Embryonic facial prominence (tissue), 1 donor: ENCODE data around the gene ZNF362.
"Not testable (repeated sequence)": the region's sequence is repeated elsewhere in the genome, so short reads cannot be mapped to it uniquely, and the experiment has no call there.

Experiments used
- DNase-seq: peaks from one replicate; pipeline ENCODE4 v3.0.0-alpha.2; 2016; ENCODE audit errors: extremely low spot score

Gene ZNF362

DNA sequence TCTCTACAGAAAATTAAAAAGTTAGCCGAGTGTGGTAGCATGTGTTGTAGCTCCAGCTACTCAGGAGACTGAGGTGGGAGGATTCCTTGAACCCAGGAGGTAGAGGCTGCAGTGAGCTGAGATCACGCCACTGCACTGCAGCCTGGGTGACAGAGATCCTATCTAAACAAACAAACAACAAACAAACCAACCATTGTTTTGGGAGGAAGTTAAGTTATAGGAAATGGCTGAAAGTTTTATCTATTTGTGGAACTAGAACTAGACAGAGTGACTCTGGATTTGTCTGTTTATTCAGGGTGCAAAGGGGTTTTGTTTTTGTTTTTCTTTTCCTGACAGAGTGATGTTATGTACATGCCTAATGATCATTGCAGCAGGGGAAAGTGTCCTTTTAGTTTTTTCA lies 31.0 kb downstream of the ZNF362 start:
- DNase-seq, result no peak

DNA sequence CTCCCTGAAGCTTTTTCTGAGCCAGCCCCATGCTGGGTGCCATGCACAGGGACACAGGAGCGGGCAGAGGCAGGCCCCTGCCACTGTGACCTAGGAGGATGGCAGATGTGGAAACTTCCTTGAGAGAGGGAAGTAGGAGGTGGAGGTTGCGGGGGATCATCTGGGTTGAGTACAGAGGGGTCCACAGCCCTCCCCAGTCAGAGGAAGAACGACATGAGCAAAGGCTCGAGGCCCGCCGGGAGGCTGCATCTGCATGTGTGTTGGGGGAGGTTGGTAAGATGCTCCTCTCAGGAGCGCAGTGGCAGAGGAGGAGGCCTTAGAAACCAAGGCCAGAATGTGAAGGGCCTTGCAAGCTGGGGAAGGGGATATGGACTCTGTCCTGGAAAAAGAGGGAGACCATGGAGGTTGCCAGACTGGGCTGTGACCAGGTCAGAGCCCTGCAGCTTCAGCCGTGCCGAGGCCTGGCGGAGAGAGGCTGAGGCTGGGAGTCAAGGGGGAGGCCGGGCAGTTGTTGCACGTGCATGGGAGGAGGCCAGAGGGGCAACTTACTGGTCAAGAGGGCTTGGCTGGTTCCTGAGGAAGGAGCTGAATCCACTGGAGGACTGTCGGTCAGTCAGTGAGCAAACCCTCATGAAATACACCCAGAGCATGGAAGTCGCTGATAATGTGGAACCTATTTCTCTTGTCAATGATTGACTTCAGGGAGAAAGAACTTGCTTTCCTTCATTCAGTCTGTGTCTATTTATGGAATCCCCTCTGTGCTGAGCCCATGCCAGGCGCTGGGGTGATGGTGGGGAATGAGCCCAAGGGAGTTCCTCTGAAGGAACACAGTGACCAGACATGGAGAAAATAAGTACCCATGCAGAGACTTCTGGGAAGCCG lies 32.9 kb downstream of the ZNF362 start:
- no peak for DNase-seq

DNA sequence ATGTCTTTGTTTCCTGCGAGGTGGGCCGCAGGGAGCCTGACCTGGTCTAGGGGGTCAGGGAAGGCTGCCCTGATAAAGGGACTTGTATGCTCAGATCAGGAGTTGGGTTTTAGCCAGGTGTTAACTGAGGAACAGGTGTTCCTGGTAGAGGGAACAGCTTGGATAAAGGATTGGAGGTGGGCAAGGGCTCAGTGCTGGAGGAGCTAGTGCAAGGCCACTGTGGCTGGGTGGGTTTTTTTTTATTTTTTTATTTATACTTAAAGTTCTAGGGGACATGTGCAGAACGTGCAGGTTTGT lies 33.5 kb downstream of the ZNF362 start:
- DNase-seq, result no peak

DNA sequence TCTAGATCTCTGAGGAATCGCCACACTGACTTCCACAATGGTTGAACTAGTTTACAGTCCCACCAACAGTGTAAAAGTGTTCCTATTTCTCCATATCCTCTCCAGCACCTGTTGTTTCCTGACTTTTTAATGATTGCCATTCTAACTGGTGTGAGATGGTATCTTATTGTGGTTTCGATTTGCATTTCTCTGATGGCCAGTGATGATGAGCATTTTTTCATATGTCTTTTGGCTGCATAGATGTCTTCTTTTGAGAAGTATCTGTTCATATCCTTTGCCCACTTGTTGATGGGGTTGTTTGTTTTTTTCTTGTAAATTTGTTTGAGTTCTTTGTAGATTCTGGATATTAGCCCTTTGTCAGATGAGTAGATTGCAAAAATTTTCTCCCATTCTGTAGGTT lies 34.3 kb downstream of the ZNF362 start:
- DNase-seq, result not testable (repeated sequence)

DNA sequence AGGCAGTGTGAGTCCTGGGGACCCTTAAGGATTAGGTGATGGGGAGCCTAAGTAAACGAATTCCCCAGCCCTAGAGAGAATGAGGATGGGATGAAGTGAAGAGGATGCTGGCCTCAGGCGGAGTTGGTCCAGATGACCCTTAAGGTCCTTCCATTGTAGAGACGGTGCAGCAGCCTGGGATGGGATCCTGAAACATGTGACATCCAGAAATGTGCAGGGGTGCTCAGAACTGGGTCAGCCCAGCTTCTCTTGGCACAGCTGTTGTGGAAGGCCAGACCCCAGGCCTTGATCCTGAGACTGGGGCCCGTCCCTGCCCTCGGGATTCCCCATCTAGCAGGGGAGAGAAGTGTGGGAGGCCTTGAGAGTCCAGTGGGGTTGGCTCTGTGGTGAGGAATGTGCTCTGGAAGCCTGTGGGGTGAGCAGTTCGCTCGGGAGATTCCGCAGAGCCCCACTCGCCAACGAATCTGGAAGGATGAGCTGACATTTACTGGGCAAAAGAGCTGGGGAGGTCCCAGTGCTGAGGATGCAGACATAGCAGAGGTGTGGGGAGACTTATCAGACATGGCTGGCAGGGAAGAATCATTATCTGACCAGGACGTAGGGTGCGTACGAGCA lies 36.5 kb downstream of the ZNF362 start:
- no peak for DNase-seq

DNA sequence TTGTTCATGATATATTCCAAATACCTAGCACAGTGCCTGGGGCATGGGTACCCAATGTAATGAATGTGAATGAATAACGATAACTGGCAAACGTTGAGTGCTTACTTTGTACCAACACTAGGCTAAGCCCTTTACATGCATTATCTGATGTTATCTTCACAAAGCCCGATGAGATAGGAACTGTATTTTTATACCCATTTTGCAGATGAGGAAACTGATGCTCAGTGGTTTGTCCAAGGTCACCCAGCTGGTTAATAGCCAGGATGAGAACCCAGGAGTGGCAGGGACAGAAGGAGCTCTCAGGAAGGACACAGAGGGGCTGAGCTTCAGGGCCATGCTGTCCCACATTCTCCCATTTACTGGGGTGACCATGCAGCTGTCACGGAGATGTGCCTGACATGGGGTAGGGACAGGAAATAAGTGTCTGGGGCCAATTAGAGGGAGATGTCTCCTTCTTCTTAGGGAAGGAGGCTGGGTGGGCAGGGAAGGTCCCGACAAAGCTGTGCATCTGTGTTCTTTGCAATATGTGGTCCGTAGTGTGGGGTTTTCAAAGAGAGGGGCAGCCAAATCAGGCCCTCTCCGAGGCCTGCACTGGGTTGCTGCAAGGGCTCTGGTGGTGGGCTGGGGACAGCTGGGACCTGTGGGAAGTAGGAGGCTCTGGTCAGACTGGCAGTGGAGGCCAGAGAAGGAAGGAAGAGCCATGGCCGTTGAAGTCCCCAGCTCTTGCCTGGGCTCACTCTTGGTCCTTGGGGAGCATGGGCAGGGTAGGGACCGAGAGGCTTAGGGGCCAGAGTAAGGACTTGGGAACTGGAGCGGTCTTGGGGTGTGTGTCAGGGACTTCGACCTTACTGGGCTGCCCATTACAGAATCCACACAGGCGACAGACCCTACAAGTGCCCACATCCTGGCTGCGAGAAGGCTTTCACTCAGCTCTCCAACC lies 38.0 kb downstream of the ZNF362 start:
- no peak for DNase-seq

DNA sequence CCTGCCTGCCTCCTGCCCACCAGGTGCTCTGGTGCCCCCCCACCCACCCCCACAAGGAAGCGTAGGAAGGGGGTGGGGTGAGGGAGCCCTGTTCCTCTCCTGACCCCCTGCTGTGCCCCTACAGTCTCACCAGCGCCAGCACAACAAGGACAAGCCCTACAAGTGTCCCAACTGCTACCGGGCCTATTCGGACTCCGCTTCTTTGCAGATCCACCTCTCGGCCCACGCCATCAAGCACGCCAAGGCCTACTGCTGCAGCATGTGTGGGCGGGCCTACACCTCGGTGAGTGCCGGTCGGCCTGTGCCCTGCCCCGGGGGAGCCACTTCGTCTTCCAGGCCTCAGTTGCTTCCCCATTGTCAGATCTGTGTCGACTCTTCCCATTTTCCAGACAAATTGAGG lies 38.7 kb downstream of the ZNF362 start:
- DNase-seq, result no peak

DNA sequence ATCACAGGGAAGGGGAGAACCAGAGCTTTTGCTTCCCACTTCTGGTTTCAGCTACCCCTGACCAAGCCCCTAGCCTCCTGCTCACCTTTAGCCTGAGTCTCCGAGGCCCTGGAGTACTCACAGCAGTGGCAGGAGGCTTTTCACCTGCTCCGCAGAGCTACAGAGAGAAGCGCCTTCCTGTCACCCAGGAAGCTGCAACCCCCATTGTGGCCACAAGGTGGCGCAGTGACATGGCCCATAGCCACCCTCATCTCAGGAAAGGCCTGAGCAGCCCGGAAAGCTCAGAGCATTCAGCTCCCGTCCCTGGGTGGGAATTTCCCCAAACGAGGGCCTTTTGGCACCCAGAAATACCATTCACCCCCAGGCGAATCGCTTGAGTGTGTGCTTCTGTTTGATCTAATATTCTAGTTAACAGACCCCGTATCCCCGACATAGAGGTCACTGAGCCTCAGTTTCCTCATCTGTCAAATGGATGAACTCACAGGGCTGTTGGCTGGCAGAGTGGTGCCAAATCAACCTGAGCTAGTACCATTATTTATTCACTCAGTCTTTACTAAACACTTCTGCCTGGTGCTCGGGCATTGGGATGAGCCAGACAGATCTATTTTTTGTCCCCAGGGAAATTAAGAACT lies 39.3 kb downstream of the ZNF362 start:
- DNase-seq, result peak; percentile 37

DNA sequence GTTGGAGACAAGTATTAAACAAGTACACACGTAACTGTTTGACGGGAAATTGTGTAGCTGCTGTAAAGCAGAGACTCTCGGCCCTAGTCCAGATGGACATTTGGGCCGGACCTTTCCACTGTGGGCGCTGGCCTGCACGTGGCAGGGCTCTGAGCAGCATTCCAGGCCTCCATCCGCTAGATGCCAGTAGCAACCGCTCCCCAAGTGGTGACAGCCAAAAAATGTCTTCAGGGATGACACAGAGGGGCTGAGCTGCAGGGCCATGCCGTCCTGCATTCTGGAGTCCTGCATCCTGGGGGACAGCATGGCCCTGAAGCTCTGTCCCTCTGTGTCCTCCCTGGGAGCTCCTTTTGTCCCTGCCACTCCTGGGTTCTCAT lies 39.8 kb downstream of the ZNF362 start:
- no peak for DNase-seq

DNA sequence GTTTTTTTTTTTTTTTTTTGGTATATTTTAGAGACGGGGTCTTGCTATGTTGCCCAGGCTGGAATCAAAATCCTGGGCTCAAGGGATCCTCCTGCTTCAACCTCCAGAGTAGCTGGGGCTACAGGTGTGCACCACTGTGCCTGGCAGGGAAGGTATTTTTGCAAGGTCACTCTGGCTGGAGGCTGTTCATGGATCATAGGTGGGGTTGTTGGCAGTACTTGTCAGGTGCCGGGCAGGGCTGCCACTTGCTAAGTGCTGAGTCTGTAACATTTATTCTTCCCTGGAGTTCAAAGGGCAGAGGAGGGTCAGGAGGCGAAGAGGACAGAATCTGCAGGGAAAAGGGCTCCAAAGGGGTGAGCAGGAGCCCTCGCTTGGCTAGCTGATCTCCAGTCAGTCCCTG lies 40.5 kb downstream of the ZNF362 start:
- no peak for DNase-seq

DNA sequence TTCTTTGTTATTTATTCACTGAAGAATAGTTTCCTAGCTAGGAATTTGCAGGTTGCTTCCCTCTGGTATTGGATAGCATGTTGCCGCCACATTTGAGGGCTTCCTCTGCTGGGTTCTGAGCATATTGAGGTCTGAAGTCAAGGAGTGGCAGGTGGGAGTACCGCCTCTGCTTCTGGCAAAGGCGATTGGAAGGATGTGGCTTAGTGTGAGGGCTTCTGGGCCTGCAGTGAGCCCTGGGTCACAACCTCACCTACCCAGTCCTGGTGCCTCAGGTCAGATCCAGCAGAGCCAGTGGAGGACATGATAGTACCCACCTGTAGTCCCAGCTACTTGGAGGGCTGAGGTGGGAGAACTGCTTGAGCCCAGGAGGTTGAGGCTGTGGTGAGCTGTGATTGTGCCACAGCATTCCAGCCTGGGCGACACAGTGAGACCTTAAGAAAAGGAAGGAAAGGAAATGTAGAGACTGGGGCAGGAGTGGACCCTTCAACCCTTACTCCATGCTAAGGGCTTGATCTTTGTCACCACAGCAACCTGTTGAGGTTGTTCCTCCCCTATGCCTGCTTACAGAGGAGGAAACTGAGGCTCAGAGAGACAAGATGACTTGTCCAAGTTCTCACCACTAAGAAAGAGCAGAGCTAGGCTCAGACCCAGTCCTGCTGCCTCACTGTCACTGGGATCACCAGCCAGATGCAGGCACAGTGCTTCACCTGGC lies 41.8 kb downstream of the ZNF362 start:
- no peak for DNase-seq

DNA sequence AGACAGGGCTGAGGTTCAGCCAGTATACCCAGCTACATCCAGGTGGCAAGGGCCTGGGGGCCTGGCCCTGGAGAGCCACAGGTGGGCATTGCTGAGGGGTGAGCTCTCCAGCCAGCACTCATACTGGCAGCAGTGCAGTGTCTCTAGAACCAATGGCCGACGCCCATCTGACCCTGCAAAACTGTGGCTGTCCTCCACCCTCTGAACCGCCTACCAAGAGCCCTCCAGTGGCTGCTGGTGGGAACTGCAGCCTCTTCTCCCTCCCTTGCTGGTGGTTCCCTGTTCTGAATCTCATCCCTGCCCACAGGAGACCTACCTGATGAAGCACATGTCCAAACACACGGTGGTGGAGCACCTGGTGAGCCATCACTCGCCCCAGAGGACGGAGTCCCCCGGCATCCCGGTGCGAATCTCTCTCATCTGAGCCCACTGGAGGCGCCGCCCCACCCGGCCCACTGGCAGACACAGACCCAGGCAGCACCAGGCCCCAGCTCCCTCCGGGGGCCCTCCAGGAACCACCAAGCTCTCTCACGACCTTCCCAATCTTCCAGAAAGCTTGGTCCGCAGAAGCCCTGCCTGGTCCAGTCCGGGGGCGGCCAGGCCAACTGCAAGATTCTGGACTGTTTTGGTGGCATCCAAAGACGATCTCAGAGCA lies 42.5 kb downstream of the ZNF362 start:
- DNase-seq, result no peak

DNA sequence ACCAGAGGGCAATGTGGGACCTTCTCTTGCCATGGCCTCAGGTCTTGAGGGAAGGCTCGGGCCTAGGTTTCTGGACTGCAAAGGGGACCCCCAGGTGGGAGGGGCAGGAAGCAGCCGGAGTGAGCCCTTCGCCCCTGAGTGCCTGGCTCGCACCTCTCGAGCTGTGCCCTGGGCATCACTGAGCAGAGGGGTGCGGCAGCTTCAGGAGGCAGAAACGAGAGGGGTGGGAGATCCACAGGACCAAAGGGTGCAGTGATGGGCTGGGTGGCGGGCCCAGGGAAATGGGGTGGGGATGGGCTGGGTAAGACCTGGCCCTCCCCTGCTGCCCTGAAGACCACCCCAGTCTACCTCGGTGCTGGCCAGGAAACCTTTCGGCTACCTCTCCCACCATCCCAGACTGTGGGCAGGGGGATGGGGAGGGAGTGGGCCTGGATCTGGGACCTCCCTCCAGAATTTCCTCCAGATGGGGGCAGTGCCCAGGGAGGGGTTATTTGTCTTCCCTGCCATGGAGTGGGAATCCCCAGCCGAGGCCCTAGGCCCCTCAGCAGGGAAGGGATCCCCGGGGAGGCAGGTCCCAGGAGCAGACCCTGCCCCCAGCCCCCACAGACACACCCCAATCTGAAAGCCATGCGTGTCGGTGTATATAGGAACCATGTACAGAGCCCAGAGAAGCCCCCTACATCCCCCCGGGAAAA lies 43.3 kb downstream of the ZNF362 start:
- no peak for DNase-seq

DNA sequence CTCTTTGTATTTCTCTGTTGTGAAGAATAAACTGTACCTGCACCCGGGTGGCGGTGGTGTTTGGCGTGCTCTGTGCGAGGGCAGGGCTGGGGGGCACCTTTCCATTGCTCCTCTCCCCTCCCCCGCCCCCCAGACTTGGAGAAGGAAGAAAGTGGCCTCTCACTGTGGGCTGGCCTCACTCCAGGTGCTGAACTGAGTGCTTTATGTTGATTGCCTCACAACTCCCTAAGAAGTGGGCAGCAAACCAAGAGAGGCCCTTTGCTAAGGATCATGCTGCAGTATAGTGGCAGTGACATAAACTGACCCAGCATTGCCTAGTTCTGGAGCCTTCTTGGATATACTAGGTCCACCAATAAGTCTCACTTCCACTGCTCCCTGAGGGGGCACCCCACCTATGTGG lies 44.4 kb downstream of the ZNF362 start:
- no peak for DNase-seq

DNA sequence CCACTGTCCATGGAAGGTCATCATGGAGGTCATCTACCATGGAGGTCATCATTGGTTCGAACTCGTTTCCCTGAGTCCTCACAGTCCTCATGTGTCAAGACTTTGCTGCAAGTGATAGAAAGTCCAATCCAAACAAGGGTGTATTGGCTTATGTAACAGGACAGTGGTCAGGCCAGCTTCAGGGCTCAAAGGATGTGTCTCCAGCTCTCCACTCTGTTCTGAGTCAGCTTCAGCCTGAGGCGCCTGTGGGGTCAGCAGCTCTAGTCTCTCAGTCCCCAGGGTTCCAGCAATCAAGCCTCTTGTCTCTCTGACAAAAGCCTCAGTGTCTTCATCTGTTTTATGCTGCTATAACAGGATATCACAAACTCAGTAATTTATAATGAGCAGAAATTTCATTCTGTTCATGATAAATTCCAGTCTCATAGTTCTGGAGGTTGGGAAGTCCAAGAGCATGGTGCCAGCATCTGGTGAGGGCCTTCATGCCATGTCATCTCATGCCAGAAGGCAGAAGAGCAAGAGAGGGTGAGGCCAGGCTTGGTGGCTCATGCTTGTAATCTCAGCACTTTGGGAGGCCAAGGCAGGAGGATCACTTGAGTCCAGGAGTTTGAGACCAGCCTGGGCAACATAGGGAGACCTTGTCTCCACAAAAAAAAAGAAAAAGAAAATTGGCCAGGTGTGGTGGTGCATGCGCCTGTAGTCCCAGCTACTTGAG lies 45.1 kb downstream of the ZNF362 start:
- DNase-seq, result no peak

DNA sequence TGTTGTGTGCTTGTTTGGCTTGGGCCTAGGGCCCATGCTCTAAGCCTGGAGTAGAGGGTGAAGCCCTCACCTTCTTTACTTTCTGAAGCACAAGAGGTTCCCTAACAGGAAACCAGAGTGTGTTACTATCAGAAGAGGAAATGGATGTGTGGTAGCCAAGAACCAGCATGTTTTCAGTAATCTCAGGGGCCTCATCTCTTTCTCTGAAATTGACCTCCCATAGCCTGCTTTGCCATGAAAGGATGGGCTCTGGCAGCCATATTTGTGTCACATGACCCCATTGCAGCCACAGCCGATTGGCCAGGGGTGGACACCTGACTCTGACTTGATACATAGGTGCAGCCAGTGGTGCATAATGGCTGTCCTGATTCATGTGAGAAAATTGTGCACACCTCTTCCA lies 46.0 kb downstream of the ZNF362 start:
- DNase-seq, result no peak

DNA sequence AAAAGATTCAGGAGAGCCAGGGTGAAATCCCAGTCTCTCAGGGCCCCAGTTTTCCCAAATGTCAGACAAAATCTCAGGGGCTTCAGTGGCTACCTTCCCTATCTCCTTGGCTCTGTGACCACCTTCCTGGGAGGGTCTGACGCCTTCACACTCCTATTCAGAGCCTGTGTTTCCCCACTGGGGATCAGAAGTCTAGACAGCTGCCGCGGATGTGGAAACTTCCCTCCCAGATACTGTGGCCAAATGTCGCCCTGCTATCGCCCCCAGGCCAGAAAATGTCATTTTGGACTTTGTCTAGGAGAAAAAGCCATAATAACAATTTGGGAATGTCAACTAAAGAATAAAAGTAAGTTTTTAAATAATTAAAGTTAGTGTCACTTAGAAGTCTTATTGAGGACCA lies 48.7 kb downstream of the ZNF362 start:
- no peak for DNase-seq

DNA sequence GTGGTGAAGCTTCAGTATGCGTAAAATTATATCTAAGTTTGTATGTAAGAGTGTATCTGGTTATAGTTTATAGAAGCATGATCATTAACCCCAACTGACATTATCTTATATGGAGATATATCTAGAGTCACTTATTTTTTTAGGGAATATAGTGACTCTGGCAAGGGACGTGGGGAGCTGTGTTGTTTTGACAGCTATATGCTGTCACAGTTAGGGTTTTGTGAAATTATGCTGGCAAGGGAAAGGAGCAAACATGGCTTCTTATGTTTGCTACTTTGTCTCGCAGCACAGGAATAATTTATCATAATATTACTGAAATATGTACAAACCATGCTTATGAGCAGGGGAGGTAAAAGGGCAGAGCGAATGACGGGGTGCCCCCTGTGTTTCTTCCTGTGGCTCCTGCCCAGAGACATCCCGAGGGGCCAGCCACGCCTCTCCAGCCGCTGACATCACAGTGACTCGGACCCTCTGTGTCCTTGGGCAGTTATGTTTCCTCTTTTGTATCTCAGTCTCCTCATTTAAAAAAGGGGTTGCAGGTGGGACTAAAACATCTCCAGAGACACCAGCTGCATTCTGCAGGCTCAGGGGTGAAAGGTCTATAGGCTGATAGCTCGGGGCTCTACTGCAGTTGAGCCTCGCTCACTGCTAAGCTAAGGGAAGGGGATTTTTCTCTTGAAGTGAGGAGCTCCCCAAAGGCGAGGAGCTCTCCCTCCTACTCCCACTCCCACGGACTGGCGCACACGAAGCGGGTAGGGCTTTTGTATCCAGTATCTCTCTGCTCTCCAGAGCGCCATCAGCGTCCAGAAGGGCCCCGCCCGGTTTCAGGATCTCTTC lies 49.7 kb downstream of the ZNF362 start:
- DNase-seq, result no peak
